ENCODE measurements around the gene FBXO22. TPM values are rescaled to one million over a fixed set of nuclear protein-coding genes. Genes with fewer than 3 reads are reported as not detected.

Gene FBXO22
- total and polyA plus RNA-seq, 2 experiments from 2014 or later = 40.3 to 49.3 TPM

- no peaks in the 10 kb centered on the region for H3K27me3 ChIP-seq
- H3K4me2 ChIP-seq = no peak overlapping the region
- no peak for DNase-seq (ENCODE audit: low spot score)
- no peaks in the 10 kb centered on the region for H4K20me1 ChIP-seq (ENCODE audit: insufficient read depth, poor library complexity, severe bottlenecking)
- no peak overlapping the region for H3K4me3 ChIP-seq
- H3K79me2 ChIP-seq = no peaks in the 10 kb centered on the region
- H2AFZ ChIP-seq = peak overlapping the region; percentile 24
- H3K36me3 ChIP-seq (replicated peaks; ENCODE audit: insufficient read depth, low read depth) = no peaks in the 10 kb centered on the region
- WGBS (ENCODE audit: low lambda C conversion rate, missing lambda C conversion rate) = 80% methylated on average over 7 of the region's 7 CpGs
- TF ChIP-seq EZH2phosphoT487 (IDR thresholded peaks at IDR 0.05; ENCODE audit: low read depth, severe bottlenecking, unreplicated experiment) = no peak
- no peak for TF ChIP-seq EZH2 (IDR thresholded peaks at IDR 0.05; ENCODE audit: borderline replicate concordance)
- no peak for TF ChIP-seq CTCF (IDR thresholded peaks at IDR 0.05; ENCODE audit: poor library complexity)
- H3K4me1 ChIP-seq (ENCODE audit: insufficient read depth) = no peaks in the 10 kb centered on the region
- H3K27ac ChIP-seq = peak overlapping the region; percentile 31
- no peaks in the 10 kb centered on the region for H3K9me2 ChIP-seq (replicated peaks; ENCODE audit: insufficient read depth)
- no peaks in the 10 kb centered on the region for H3K9me3 ChIP-seq (ENCODE audit: low read depth)
Observed at GRCh38 chr15:75989875-75990274, 86.2 kb downstream of the FBXO22 start.

Small RNA genes lying within 50 kb of the gene (small RNA-seq; reads per million reads assigned to genes)
- not detected for gene RN7SL510P

Other genes starting within 250 kb of the FBXO22 start
- 3.2 and 6.4 TPM in 2 replicates for gene CSPG4, start 191.0 kb upstream of the FBXO22 start, total RNA-seq
- 7.8 and 8.6 TPM in 2 replicates for gene CSPG4, start 191.0 kb upstream of the FBXO22 start, polyA plus RNA-seq
- gene UBE2Q2, start 60.4 kb upstream of the FBXO22 start, total RNA-seq = 50.9 TPM in 2 replicates
- 27.9 and 30.7 TPM in 2 replicates for gene UBE2Q2, start 60.4 kb upstream of the FBXO22 start, polyA plus RNA-seq
- 0.50 and 0.80 TPM in 2 replicates for gene NRG4, start 108.5 kb downstream of the FBXO22 start, total RNA-seq
- 0.90 and 1.5 TPM in 2 replicates for gene NRG4, start 108.5 kb downstream of the FBXO22 start, polyA plus RNA-seq
- gene TMEM266, start 156.1 kb downstream of the FBXO22 start, total RNA-seq = 1.8 and 1.9 TPM in 2 replicates
- 0.39 and 0.77 TPM in 2 replicates for gene TMEM266, start 156.1 kb downstream of the FBXO22 start, polyA plus RNA-seq

Measured in hepatocyte (in vitro differentiated cells).